ENCODE results near the gene CILP2. TPM values are rescaled to one million over a fixed set of nuclear protein-coding genes. Genes with fewer than 3 reads are reported as not detected.

The CILP2 gene
- polyA plus RNA-seq, 1 of the 3 experiments (the other 2 are of a cell fraction), result 1.9 TPM

DNA sequence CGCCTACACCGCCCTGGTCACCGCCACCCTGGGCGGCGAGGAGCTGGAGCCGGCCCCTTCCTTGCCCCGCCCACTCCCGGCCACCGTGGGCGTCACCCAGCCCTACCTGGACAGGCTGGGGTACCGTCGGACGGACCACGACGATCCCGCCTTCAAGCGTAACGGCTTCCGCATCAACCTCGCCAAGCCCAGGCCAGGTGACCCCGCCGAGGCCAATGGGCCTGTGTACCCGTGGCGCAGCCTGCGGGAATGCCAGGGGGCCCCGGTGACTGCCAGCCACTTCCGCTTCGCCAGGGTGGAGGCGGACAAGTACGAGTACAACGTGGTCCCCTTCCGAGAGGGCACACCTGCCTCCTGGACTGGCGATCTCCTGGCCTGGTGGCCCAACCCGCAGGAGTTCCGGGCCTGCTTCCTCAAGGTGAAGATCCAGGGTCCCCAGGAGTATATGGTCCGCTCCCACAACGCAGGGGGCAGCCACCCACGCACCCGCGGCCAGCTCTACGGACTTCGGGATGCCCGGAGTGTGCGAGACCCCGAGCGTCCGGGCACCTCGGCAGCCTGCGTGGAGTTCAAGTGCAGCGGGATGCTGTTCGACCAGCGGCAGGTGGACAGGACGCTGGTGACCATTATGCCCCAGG is 7.0 kb downstream of the CILP2 start:
- Histone ChIP-seq H3K9me3 (no peaks in the 10 kb centered on the region), H3K4me3 (ENCODE audit: low read depth in 2 of 2, low read length in 1 of 2) (no peak overlapping the region), H3K79me2 (ENCODE audit: insufficient read depth) (no peaks in the 10 kb centered on the region), H3K4me1 (ENCODE audit: control insufficient read depth in 1 of 2, insufficient read depth in 2 of 2, low read depth in 1 of 2, low read length in 1 of 2) (peaks cover 0 to 26% of the 10 kb centered on the region in 2 experiments; a peak in 1 of 4 replicates), H3K27me3 (ENCODE audit: insufficient read depth) (no peaks in the 10 kb centered on the region), H2AFZ (ENCODE audit: low read depth) (no peak overlapping the region), H3K4me2 (no peak overlapping the region), H3K27ac (ENCODE audit: low read depth in 2 of 2, low read length in 1 of 2) (no peak overlapping the region), H3K9me2 (no peaks in the 10 kb centered on the region), H4K20me1 (ENCODE audit: insufficient read depth) (no peaks in the 10 kb centered on the region), H3K36me3 (replicated peaks in 1 of 2; ENCODE audit: control insufficient read depth in 1 of 2, insufficient read depth in 2 of 2, low read length in 1 of 2) (no peaks in the 10 kb centered on the region), H3F3A (replicated peaks; ENCODE audit: insufficient read depth) (no peaks in the 10 kb centered on the region), H3K9ac (no peak overlapping the region)
- TF ChIP-seq YY1 (IDR thresholded peaks at IDR 0.05; ENCODE audit: low read depth) (no peak), EZH2phosphoT487 (IDR thresholded peaks at IDR 0.05; ENCODE audit: borderline replicate concordance, low read depth) (no peak), CHD2 (IDR thresholded peaks at IDR 0.05; ENCODE audit: low read length, partially characterized antibody) (no peak), MAX (IDR thresholded peaks at IDR 0.05; ENCODE audit: low read depth) (no peak), FOXJ3 (CRISPR knock-in tag; IDR thresholded peaks at IDR 0.05) (no peak)
- TF ChIP-seq, protein P1, sequence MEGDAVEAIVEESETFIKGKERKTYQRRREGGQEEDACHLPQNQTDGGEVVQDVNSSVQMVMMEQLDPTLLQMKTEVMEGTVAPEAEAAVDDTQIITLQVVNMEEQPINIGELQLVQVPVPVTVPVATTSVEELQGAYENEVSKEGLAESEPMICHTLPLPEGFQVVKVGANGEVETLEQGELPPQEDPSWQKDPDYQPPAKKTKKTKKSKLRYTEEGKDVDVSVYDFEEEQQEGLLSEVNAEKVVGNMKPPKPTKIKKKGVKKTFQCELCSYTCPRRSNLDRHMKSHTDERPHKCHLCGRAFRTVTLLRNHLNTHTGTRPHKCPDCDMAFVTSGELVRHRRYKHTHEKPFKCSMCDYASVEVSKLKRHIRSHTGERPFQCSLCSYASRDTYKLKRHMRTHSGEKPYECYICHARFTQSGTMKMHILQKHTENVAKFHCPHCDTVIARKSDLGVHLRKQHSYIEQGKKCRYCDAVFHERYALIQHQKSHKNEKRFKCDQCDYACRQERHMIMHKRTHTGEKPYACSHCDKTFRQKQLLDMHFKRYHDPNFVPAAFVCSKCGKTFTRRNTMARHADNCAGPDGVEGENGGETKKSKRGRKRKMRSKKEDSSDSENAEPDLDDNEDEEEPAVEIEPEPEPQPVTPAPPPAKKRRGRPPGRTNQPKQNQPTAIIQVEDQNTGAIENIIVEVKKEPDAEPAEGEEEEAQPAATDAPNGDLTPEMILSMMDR (IDR thresholded peaks at IDR 0.05), result no peak
- TF ChIP-seq, protein P2, sequence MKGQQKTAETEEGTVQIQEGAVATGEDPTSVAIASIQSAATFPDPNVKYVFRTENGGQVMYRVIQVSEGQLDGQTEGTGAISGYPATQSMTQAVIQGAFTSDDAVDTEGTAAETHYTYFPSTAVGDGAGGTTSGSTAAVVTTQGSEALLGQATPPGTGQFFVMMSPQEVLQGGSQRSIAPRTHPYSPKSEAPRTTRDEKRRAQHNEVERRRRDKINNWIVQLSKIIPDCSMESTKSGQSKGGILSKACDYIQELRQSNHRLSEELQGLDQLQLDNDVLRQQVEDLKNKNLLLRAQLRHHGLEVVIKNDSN (IDR thresholded peaks at IDR 0.05; ENCODE audit: borderline replicate concordance, low read depth), result no peak
- TF ChIP-seq, protein P3, sequence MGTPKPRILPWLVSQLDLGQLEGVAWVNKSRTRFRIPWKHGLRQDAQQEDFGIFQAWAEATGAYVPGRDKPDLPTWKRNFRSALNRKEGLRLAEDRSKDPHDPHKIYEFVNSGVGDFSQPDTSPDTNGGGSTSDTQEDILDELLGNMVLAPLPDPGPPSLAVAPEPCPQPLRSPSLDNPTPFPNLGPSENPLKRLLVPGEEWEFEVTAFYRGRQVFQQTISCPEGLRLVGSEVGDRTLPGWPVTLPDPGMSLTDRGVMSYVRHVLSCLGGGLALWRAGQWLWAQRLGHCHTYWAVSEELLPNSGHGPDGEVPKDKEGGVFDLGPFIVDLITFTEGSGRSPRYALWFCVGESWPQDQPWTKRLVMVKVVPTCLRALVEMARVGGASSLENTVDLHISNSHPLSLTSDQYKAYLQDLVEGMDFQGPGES (IDR thresholded peaks at IDR 0.05; ENCODE audit: low read depth, low read length), result no peak
- ChIA-PET POLR2A (no interaction called here), CTCF (interaction anchor here (0.8 to 2.0 kb wide), 2 partner anchors 9 to 13 kb away, joined by 4 to 8 read pairs; no protein-coding TSS in a partner anchor)
- whole genome bisulfite sequencing (ENCODE audit: low lambda C conversion rate), result 91% methylated on average over 36 of the region's 53 CpGs
- no peak for DNase-seq

DNA sequence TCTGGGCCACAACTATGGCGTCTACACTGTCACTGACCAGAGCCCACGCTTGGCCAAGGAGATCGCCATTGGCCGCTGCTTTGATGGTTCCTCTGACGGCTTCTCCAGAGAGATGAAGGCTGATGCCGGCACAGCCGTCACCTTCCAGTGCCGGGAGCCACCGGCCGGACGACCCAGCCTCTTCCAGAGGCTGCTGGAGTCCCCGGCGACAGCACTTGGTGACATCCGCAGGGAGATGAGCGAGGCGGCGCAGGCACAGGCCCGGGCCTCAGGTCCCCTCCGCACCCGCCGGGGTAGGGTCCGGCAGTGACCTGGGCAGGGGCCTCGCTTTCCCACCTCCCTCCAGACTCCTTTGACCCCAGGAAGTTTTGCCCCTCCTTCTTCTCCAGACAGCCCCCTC is 7.6 kb downstream of the CILP2 start:
- Histone ChIP-seq H2AFZ (ENCODE audit: low read depth) (no peak overlapping the region), H3K9ac (no peak overlapping the region), H4K20me1 (ENCODE audit: insufficient read depth) (no peaks in the 10 kb centered on the region), H3K27me3 (ENCODE audit: insufficient read depth) (no peaks in the 10 kb centered on the region), H3K9me3 (no peaks in the 10 kb centered on the region), H3K36me3 (replicated peaks in 1 of 2; ENCODE audit: control insufficient read depth in 1 of 2, insufficient read depth in 2 of 2, low read length in 1 of 2) (no peaks in the 10 kb centered on the region), H3K4me2 (no peak overlapping the region), H3K9me2 (no peaks in the 10 kb centered on the region), H3K4me3 (ENCODE audit: low read depth in 2 of 2, low read length in 1 of 2) (no peak overlapping the region), H3K27ac (ENCODE audit: low read depth in 2 of 2, low read length in 1 of 2) (no peak overlapping the region), H3K4me1 (ENCODE audit: control insufficient read depth in 1 of 2, insufficient read depth in 2 of 2, low read depth in 1 of 2, low read length in 1 of 2) (peaks cover 0 to 24% of the 10 kb centered on the region in 2 experiments; a peak in 1 of 4 replicates), H3F3A (replicated peaks; ENCODE audit: insufficient read depth) (no peaks in the 10 kb centered on the region), H3K79me2 (ENCODE audit: insufficient read depth) (no peaks in the 10 kb centered on the region)
- DNase-seq, result no peak
- 91% methylated on average over 11 of the region's 23 CpGs for WGBS (ENCODE audit: low lambda C conversion rate)
- ChIA-PET CTCF (interaction anchor here (0.8 to 15.7 kb wide), 4 partner anchors 9 to 98 kb away, joined by 3 to 258 read pairs (median 6); partner anchors contain the start of genes CILP2 and YJEFN3), POLR2A (no interaction called here)
- no peak for TF ChIP-seq CHD2 (IDR thresholded peaks at IDR 0.05; ENCODE audit: low read length, partially characterized antibody)
- TF ChIP-seq PBX3 (IDR thresholded peaks at IDR 0.05), result no peak
- TF ChIP-seq, protein P3 (IDR thresholded peaks at IDR 0.05; ENCODE audit: low read depth, low read length), result no peak
- TF ChIP-seq REST (IDR thresholded peaks at IDR 0.05; ENCODE audit: low read depth, low read length), result no peak
- TF ChIP-seq YY1 (IDR thresholded peaks at IDR 0.05; ENCODE audit: low read depth), result no peak
- TF ChIP-seq NRF1 (IDR thresholded peaks at IDR 0.05; ENCODE audit: low read depth, low read length), result no peak
- TF ChIP-seq GABPA (IDR thresholded peaks at IDR 0.05; ENCODE audit: low read depth), result no peak
- no peak for TF ChIP-seq GATA2 (CRISPR knock-in tag; IDR thresholded peaks at IDR 0.05)
- no peak for TF ChIP-seq FOSL2 (IDR thresholded peaks at IDR 0.05; ENCODE audit: borderline replicate concordance, low read depth)
- no peak for TF ChIP-seq NFIC (IDR thresholded peaks at IDR 0.05; ENCODE audit: borderline replicate concordance)
